ENCODE measurements around the gene CT45A10. TPM values are rescaled to one million over a fixed set of nuclear protein-coding genes. Genes with fewer than 3 reads are reported as not detected.
"Not testable (repeated sequence)": the region's sequence is repeated elsewhere in the genome, so short reads cannot be mapped to it uniquely, and the experiment has no call there.

CT45A10 gene
- total RNA-seq, 2 donors from 2014 or later: not detected

GRCh38 chrX:135837180-135837579 lies 56.1 kb downstream of the CT45A10 start, which contains the start of gene CT45A7:
TSS of gene CT45A7 (minus strand) at chrX:135837280. CDS start at chrX:135833533, 3,747 bp downstream.
- not testable (repeated sequence) for H3K9me3 ChIP-seq; H3K36me3 ChIP-seq; ATAC-seq (ENCODE audit: insufficient number of reproducible peaks, low FRiP score, low read depth); H3K27ac ChIP-seq; H3K4me3 ChIP-seq; H3K4me1 ChIP-seq (ENCODE audit: control insufficient read depth in 1 of 2, low read depth in 2 of 2); H3K27me3 ChIP-seq (replicated peaks; ENCODE audit: insufficient read depth); DNase-seq (ENCODE audit: low spot score)

Other genes with a start within 250 kb of the CT45A10 start
- gene CT45A1, start 179.8 kb downstream of the CT45A10 start, total RNA-seq: not detected
- gene CT45A3, start 125.3 kb downstream of the CT45A10 start, total RNA-seq: not detected
- not detected for gene CT45A5, start 107.9 kb downstream of the CT45A10 start, total RNA-seq
- not detected for gene CT45A6, start 90.7 kb downstream of the CT45A10 start, total RNA-seq
- gene CT45A2, start 73.4 kb downstream of the CT45A10 start, total RNA-seq: not detected
- gene CT45A7, start 56.2 kb downstream of the CT45A10 start, total RNA-seq: not detected
- gene CT45A8, start 38.9 kb downstream of the CT45A10 start, total RNA-seq: not detected
- not detected for gene CT45A9, start 21.6 kb downstream of the CT45A10 start, total RNA-seq
- gene SAGE1, start 272 bp upstream of the CT45A10 start, total RNA-seq: not detected
- 10 to 100 TPM; 26.3 to 30.3 TPM for gene MMGT1, start 80.5 kb upstream of the CT45A10 start, total RNA-seq
- gene SLC9A6, start 92.0 kb upstream of the CT45A10 start, total RNA-seq: 10 to 100 TPM; 13.9 to 14.9 TPM

All from thoracic aorta (tissue), 2 donors.